ENCODE results near the gene ADGRG2. TPM values are rescaled to one million over a fixed set of nuclear protein-coding genes. Genes with fewer than 3 reads are reported as not detected.
A peak's percentile ranks its signal among the peaks of the same experiment; 100 is the strongest.

ADGRG2 gene
- total RNA-seq, 1 experiment from 2014 or later = 0.11 TPM

- Histone ChIP-seq H3K4me3 (no peak overlapping the region), H3K9me3 (replicated peaks) (no peaks in the 10 kb centered on the region), H3K27me3 (replicated peaks) (no peaks in the 10 kb centered on the region), H3K4me1 (replicated peaks) (no peaks in the 10 kb centered on the region), H3K36me3 (no peaks in the 10 kb centered on the region), H3K27ac (no peak overlapping the region)
- no peak for DNase-seq (ENCODE audit: low read depth in 1 of 2, low spot score in 2 of 2)
Observed at GRCh38 chrX:19065535-19065934, 56.7 kb downstream of the ADGRG2 start.

GRCh38 chrX:19064175-19064574 is 58.1 kb downstream of the ADGRG2 start:
- Histone ChIP-seq H3K9me3 (replicated peaks) (no peaks in the 10 kb centered on the region), H3K4me1 (replicated peaks) (no peaks in the 10 kb centered on the region), H3K27ac (no peak overlapping the region), H3K27me3 (replicated peaks) (no peaks in the 10 kb centered on the region), H3K36me3 (no peaks in the 10 kb centered on the region), H3K4me3 (no peak overlapping the region)
- DNase-seq (ENCODE audit: low read depth in 1 of 2, low spot score in 2 of 2) = no peak

- DNase-seq (ENCODE audit: low read depth in 1 of 2, low spot score in 2 of 2) = no peak
- no peaks in the 10 kb centered on the region for H3K4me1 ChIP-seq (replicated peaks)
- no peaks in the 10 kb centered on the region for H3K9me3 ChIP-seq (replicated peaks)
- H3K36me3 ChIP-seq = no peaks in the 10 kb centered on the region
- H3K27me3 ChIP-seq (replicated peaks) = no peaks in the 10 kb centered on the region
- no peak overlapping the region for H3K4me3 ChIP-seq
- H3K27ac ChIP-seq = no peak overlapping the region
Observed at GRCh38 chrX:19063030-19063429, 59.2 kb downstream of the ADGRG2 start.

GRCh38 chrX:19059067-19059466 is 63.2 kb downstream of the ADGRG2 start:
- Histone ChIP-seq H3K27ac (no peak overlapping the region), H3K27me3 (replicated peaks) (no peaks in the 10 kb centered on the region), H3K4me1 (replicated peaks) (no peaks in the 10 kb centered on the region), H3K9me3 (replicated peaks) (no peaks in the 10 kb centered on the region), H3K36me3 (no peaks in the 10 kb centered on the region), H3K4me3 (no peak overlapping the region)
- no peak for DNase-seq (ENCODE audit: low read depth in 1 of 2, low spot score in 2 of 2)

GRCh38 chrX:19057856-19058255 is 64.4 kb downstream of the ADGRG2 start:
- H3K4me1 ChIP-seq (replicated peaks) = no peaks in the 10 kb centered on the region
- no peak for DNase-seq (ENCODE audit: low read depth in 1 of 2, low spot score in 2 of 2)
- H3K27ac ChIP-seq = no peak overlapping the region
- no peaks in the 10 kb centered on the region for H3K27me3 ChIP-seq (replicated peaks)
- no peaks in the 10 kb centered on the region for H3K9me3 ChIP-seq (replicated peaks)
- H3K4me3 ChIP-seq = no peak overlapping the region
- no peaks in the 10 kb centered on the region for H3K36me3 ChIP-seq

GRCh38 chrX:19049110-19049509 is 73.2 kb downstream of the ADGRG2 start:
- no peaks in the 10 kb centered on the region for H3K27me3 ChIP-seq (replicated peaks)
- no peaks in the 10 kb centered on the region for H3K36me3 ChIP-seq
- H3K9me3 ChIP-seq (replicated peaks) = no peaks in the 10 kb centered on the region
- H3K4me3 ChIP-seq = no peak overlapping the region
- peaks cover 13% of the 10 kb centered on the region for H3K4me1 ChIP-seq (replicated peaks)
- H3K27ac ChIP-seq = no peak overlapping the region
- DNase-seq (ENCODE audit: low read depth in 1 of 2, low spot score in 2 of 2) = no peak

GRCh38 chrX:19046343-19047215 is 75.7 kb downstream of the ADGRG2 start:
- no peaks in the 10 kb centered on the region for H3K9me3 ChIP-seq (replicated peaks)
- no peak overlapping the region for H3K4me3 ChIP-seq
- DNase-seq (ENCODE audit: low read depth in 1 of 2, low spot score in 2 of 2) = peak in 1 of 2 experiments; percentile 16
- H3K4me1 ChIP-seq (replicated peaks) = peaks cover 13% of the 10 kb centered on the region
- H3K36me3 ChIP-seq = no peaks in the 10 kb centered on the region
- no peaks in the 10 kb centered on the region for H3K27me3 ChIP-seq (replicated peaks)
- H3K27ac ChIP-seq = peak overlapping the region; percentile 45; the same call in 1 of the 2 replicates

- no peaks in the 10 kb centered on the region for H3K36me3 ChIP-seq
- H3K4me1 ChIP-seq (replicated peaks) = no peaks in the 10 kb centered on the region
Observed at GRCh38 chrX:19040373-19040772, 81.9 kb downstream of the ADGRG2 start.

GRCh38 chrX:19034025-19034424 is 88.2 kb downstream of the ADGRG2 start:
- H3K4me3 ChIP-seq = no peak overlapping the region
- no peaks in the 10 kb centered on the region for H3K4me1 ChIP-seq (replicated peaks)
- no peak for DNase-seq (ENCODE audit: low read depth in 1 of 2, low spot score in 2 of 2)
- H3K27ac ChIP-seq = no peak overlapping the region
- no peaks in the 10 kb centered on the region for H3K36me3 ChIP-seq
- H3K9me3 ChIP-seq (replicated peaks) = no peaks in the 10 kb centered on the region
- no peaks in the 10 kb centered on the region for H3K27me3 ChIP-seq (replicated peaks)

More at GRCh38 chrX:19040373-19040772, 81.9 kb downstream of the ADGRG2 start:
- Histone ChIP-seq H3K4me3 (no peak overlapping the region), H3K27ac (no peak overlapping the region), H3K9me3 (replicated peaks) (no peaks in the 10 kb centered on the region), H3K27me3 (replicated peaks) (no peaks in the 10 kb centered on the region)
- no peak for DNase-seq (ENCODE audit: low read depth in 1 of 2, low spot score in 2 of 2)

GRCh38 chrX:19030805-19031204 is 91.5 kb downstream of the ADGRG2 start:
- H3K4me3 ChIP-seq = no peak overlapping the region
- no peaks in the 10 kb centered on the region for H3K36me3 ChIP-seq
- H3K27ac ChIP-seq = no peak overlapping the region
- no peaks in the 10 kb centered on the region for H3K4me1 ChIP-seq (replicated peaks)
- H3K27me3 ChIP-seq (replicated peaks) = no peaks in the 10 kb centered on the region
- no peaks in the 10 kb centered on the region for H3K9me3 ChIP-seq (replicated peaks)
- DNase-seq (ENCODE audit: low read depth in 1 of 2, low spot score in 2 of 2) = no peak

GRCh38 chrX:19028560-19028959 is 93.7 kb downstream of the ADGRG2 start:
- no peaks in the 10 kb centered on the region for H3K4me1 ChIP-seq (replicated peaks)
- no peaks in the 10 kb centered on the region for H3K9me3 ChIP-seq (replicated peaks)
- no peak overlapping the region for H3K27ac ChIP-seq
- H3K36me3 ChIP-seq = no peaks in the 10 kb centered on the region
- DNase-seq (ENCODE audit: low read depth in 1 of 2, low spot score in 2 of 2) = no peak
- no peaks in the 10 kb centered on the region for H3K27me3 ChIP-seq (replicated peaks)
- no peak overlapping the region for H3K4me3 ChIP-seq

GRCh38 chrX:19024366-19024765 is 97.9 kb downstream of the ADGRG2 start:
- Histone ChIP-seq H3K36me3 (no peaks in the 10 kb centered on the region), H3K4me1 (replicated peaks) (no peaks in the 10 kb centered on the region; the same call in 1 of the 2 replicates), H3K9me3 (replicated peaks) (no peaks in the 10 kb centered on the region), H3K27ac (no peak overlapping the region), H3K4me3 (no peak overlapping the region), H3K27me3 (replicated peaks) (no peaks in the 10 kb centered on the region)
- no peak for DNase-seq (ENCODE audit: low read depth in 1 of 2, low spot score in 2 of 2)

GRCh38 chrX:19019996-19020395 is 102.3 kb downstream of the ADGRG2 start:
- Histone ChIP-seq H3K27me3 (replicated peaks) (no peaks in the 10 kb centered on the region), H3K36me3 (no peaks in the 10 kb centered on the region), H3K4me3 (no peak overlapping the region), H3K27ac (0 out of 2 replicates have a peak overlapping the region, but pooled peaks have one; percentile 29), H3K4me1 (replicated peaks) (no peaks in the 10 kb centered on the region; the same call in 1 of the 2 replicates), H3K9me3 (replicated peaks) (no peaks in the 10 kb centered on the region)
- DNase-seq (ENCODE audit: low read depth in 1 of 2, low spot score in 2 of 2) = peak in 1 of 2 experiments; percentile 28

GRCh38 chrX:19017271-19017670 is 105.0 kb downstream of the ADGRG2 start:
- Histone ChIP-seq H3K27ac (no peak overlapping the region), H3K9me3 (replicated peaks) (no peaks in the 10 kb centered on the region), H3K27me3 (replicated peaks) (no peaks in the 10 kb centered on the region), H3K4me1 (replicated peaks) (no peaks in the 10 kb centered on the region; the same call in 1 of the 2 replicates), H3K4me3 (no peak overlapping the region), H3K36me3 (no peaks in the 10 kb centered on the region)
- DNase-seq (ENCODE audit: low read depth in 1 of 2, low spot score in 2 of 2) = peak in 1 of 2 experiments; percentile 6

All from SJSA1 (cell line).